Measurements from ENCODE around the gene KIF4A.

- TF ChIP-seq, protein P1, sequence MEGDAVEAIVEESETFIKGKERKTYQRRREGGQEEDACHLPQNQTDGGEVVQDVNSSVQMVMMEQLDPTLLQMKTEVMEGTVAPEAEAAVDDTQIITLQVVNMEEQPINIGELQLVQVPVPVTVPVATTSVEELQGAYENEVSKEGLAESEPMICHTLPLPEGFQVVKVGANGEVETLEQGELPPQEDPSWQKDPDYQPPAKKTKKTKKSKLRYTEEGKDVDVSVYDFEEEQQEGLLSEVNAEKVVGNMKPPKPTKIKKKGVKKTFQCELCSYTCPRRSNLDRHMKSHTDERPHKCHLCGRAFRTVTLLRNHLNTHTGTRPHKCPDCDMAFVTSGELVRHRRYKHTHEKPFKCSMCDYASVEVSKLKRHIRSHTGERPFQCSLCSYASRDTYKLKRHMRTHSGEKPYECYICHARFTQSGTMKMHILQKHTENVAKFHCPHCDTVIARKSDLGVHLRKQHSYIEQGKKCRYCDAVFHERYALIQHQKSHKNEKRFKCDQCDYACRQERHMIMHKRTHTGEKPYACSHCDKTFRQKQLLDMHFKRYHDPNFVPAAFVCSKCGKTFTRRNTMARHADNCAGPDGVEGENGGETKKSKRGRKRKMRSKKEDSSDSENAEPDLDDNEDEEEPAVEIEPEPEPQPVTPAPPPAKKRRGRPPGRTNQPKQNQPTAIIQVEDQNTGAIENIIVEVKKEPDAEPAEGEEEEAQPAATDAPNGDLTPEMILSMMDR (IDR thresholded peaks at IDR 0.05; ENCODE audit: low read length), result no peak
- TF ChIP-seq EZH2phosphoT487 (IDR thresholded peaks at IDR 0.05; ENCODE audit: low read length) (no peak), EZH2 (optimal IDR thresholded peaks at IDR 0.05; ENCODE audit: low read depth, low read length) (no peak)
Observed at GRCh38 chrX:70281951-70282350, 8.0 kb upstream of the KIF4A start, which contains the start of gene RAB41.

Measured in MM.1S (cell line).